GM19467 (cell line): Measurements from ENCODE around the gene ZNF230.
A peak's percentile ranks its signal among the peaks of the same experiment; 100 is the strongest.

Source experiments
- ATAC-seq: cut with Tn5 transposase; IDR thresholded peaks from one replicate; pipeline ENCODE4 v1.9.1; 2021; ENCODE audit warnings: mild to moderate bottlenecking, moderate library complexity; ENCODE audit not compliant: unreplicated experiment

Gene ZNF230

GRCh38 chr19:44002566-44003460 lies at the start of gene ZNF230:
TSS of gene ZNF230 (plus strand) at chr19:44002957. CDS start at chr19:44007079, 4,122 bp downstream.
- ATAC-seq = peak; percentile 87

DNA sequence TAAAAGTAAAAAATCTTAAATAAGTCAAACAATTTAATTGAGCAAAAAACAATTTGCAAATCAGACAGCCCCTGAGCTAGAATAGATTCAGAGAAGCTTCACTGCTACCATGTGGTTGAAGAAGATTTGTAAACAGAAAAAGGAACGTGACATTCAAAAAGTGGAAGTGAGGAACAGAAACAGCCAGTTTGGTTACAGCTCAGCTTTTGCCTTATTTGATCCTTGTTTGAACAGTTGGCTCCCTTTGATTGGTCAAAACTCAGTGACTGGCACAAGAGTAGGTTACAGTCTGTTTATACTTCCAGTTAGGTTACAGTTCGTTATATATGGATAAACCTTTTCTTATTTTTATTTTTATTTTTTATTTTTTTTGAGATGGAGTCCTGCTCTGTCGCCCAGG lies 45.9 kb upstream of the ZNF230 start:
- no peak for ATAC-seq

DNA sequence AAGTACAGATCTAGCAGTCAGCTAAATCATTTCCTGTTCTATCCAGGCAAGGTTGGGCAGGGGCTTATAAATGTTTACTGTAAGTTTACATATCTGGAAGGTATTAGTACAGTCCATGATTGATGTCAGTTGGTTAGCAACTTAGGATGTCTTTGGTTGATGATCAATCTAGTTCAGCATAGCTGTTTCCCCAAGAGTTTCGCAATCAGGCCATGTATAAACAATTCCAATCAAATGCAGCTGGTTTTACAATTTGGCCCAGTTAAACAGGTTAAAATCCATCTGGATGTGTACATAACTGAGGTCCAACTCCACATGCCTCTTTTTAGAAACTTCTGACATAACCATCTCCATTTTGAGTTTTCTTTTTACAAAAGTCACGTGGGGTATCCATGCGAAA lies 44.9 kb upstream of the ZNF230 start:
- ATAC-seq = no peak

- no peak for ATAC-seq
Measured at GRCh38 chr19:43960411-43960810, 42.3 kb upstream of the ZNF230 start.

- ATAC-seq = no peak
Measured at GRCh38 chr19:43966079-43966694, 36.6 kb upstream of the ZNF230 start.

GRCh38 chr19:43976732-43977131 lies 26.0 kb upstream of the ZNF230 start:
- ATAC-seq = no peak

- no peak for ATAC-seq
Measured at GRCh38 chr19:43983544-43983911, 19.2 kb upstream of the ZNF230 start.

DNA sequence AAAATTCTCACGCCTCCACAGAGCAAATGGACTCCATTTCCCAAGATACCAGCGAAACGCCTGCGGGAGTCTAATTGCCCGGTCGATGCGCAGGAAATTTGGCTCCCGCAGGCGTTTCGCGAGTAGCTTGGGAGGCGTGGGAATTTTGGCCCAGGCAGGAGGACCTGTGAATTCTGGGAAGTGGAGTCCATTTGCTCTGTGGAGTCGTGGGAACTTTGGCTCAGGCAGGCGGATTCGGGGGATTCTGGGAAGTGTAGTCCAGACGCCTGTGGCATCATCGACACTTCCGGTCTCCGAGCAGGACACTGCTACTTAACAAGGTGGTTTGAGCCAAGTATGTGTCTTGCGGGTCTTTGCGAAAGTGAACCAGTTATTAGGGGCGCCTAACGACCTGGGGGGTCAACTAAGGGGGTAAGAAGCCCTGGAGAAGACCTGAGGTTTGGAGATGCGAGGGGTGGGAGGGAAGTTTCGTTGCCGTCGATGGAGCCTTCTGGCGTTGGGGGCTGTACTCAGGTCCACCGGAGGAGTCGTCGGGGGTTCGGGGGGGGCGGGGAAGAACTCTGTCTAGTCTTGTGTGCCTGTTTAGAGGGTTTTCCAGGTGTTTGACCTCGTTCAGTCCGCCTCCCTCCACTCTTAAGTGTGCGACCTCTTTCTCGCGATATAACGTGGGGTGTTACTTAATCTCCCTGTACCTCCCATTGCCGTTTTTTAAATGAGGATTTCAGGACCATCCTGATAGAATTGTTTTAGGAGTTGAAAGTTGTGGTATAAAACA lies 18.7 kb upstream of the ZNF230 start, which contains the start of gene ZNF155:
TSS of gene ZNF155 (plus strand) at position 277 of the 775 bp plus-strand sequence. CDS start 4,356 bp downstream, outside the sequence.
- ATAC-seq = peak; percentile 94

GRCh38 chr19:43984687-43985000 lies 18.1 kb upstream of the ZNF230 start:
- ATAC-seq = no peak

GRCh38 chr19:43997631-43998290 lies 5.0 kb upstream of the ZNF230 start:
- no peak for ATAC-seq

DNA sequence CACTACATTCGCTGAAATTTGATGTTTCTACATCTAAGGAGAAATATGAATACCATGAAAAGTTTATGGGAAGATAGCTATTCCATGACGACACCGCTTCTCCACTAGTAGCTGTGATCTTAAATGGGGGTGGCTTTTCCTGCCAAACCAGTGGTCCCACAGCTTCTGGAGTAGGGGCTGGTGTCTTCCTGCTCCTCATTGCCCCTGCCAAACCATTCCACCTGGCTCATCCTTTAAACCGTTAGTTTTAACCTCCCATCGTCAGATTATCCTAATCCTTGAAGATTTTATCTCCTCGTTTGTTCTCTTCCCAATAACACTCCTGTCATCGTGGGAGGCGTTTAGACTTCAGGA lies 568 bp upstream of the ZNF230 start:
- ATAC-seq = no peak

- peak; percentile 25 for ATAC-seq
Measured at GRCh38 chr19:44003461-44004009, 778 bp downstream of the ZNF230 start.

GRCh38 chr19:44005973-44006372 lies 3.2 kb downstream of the ZNF230 start:
- ATAC-seq = no peak

DNA sequence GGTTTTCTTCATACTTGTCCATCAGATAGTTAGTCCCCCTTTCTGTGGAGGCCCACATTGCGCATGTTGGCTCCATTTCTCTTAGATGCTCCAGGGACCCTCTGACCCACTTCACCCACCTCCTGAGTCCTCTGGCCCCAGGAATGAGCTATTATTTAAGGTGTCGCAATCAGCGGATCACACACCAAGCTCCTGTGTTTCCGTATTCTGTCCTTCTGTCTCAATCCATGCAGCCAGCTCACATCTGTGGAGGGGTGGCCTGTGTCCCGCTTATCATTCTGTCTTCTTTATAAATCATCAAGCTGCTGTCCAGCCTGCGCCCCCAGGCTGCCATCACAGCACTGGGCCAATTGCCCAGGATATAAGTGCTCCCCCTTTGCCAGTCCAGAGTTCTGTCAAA lies 4.7 kb downstream of the ZNF230 start:
- ATAC-seq = no peak

DNA sequence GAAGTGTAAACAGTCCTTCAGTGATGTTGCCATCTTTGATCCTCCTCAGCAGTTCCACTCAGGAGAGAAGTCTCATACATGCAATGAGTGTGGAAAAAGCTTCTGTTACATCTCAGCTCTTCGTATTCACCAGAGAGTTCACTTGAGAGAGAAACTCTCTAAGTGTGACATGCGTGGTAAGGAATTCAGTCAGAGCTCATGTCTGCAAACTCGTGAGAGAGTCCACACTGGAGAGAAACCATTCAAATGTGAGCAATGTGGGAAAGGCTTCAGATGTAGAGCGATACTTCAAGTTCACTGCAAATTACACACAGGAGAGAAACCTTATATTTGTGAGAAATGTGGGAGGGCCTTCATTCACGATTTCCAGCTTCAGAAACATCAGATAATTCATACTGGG lies 7.7 kb downstream of the ZNF230 start:
- ATAC-seq = no peak

DNA sequence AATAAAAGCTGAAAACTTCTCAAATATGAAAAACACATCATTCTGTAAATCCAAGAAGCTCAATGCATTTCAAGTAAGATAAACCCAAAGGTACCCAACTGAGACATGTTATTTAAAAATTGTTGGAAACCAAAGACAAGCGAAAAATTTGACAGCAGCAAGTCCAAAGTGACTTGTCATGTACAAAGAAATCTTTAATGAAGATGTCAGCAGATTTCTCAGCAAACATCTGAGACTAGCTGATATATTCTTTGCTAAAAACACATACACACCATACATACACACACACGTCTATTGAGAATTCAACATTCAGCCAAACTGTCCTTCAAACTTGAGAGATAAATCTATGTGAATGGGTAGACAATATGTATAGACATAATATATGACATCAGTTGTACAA lies 16.7 kb downstream of the ZNF230 start:
- no peak for ATAC-seq

GRCh38 chr19:44021221-44021620 lies 18.5 kb downstream of the ZNF230 start:
- no peak for ATAC-seq

DNA sequence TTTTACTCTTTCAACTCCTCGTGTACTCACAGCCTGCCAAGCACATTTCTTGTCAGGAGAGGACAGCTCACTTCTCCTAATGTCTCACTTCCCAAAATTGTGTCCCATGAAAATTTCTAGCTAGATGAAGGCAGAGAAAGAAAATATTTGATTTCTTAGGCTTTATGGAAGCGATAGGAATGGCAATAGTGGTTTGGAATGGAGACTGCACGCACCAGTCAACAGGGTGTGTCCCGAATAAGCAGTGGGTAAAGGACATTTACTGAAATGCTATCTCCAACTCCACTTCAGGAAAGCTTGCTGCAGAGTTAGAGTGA lies 22.1 kb downstream of the ZNF230 start:
- no peak for ATAC-seq

DNA sequence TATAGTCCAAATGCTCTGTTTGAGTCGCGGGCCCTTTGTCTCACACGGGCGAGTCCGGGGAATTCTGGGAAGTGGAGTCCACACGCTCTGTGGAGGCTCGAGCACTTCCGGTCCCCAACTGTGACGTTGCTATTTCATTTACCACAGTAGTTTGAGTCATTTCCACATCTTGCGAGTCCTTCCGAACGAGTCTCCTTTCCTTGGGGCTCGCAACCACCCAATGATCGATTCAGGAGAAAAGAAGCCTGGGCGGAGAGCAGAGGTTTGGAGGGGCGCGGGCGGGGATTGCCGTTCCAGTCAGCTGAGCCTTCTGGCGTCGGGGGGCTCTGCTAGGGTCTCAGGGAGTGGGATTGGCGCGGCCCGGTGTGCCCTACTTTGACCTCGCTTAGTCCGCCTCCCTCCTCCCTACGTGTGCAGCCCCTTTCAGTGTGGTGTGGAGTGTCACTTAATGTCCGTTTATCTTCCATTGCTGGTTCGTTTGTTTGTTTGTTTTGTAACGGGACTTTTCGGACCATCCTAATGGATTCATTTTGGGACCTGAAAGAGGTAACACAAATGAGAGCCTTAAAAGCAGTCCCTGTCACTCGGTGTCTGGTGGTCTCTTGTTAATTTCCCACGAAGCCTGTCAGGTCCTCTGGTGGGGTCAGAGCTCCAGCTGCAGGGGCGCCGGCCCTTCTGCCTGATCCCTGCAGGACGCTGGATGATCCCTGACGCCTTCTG lies 22.6 kb downstream of the ZNF230 start, which contains the start of gene ZNF222:
TSS of gene ZNF222 (plus strand) at position 163 of the 720 bp plus-strand sequence. CDS start at position 221, 58 bp downstream.
- peak; percentile 98 for ATAC-seq

DNA sequence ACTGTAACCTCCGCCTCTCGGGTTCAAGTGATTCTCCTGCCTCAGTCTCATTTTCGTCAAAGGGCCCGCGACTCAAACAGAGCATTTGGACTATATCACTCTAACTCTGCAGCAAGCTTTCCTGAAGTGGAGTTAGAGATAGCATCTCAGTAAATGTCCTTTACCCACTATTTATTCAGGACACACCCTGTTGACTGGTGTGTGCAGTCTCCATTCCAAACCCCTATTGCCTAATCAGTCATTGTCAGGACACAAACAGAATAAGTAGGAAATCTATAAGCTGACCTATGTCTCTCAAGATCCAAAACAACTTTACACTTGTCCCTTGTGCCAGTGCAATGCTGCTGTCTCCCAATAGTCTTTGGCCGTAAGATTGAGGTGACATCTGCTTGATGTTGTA lies 23.9 kb downstream of the ZNF230 start:
- ATAC-seq = no peak
